A172 (cell line): ENCODE measurements around the gene CFAP97. TPM values are rescaled to one million over a fixed set of nuclear protein-coding genes. Genes with fewer than 3 reads are reported as not detected.

Source experiments
- DNase-seq: peaks from one replicate; pipeline ENCODE4 v3.0.0-alpha.2; 2015; ENCODE audit warnings: low spot score
- total RNA-seq: library from RNA; depleted of rRNA; stranded (reverse); fragments of >200 nt; shearing (Covaris generic); gene quantifications from 2 replicates; pipeline ENCODE4 v1.2.3, GENCODE V29; 2014; rRNA removed

The CFAP97 gene
- total RNA-seq, 1 experiment from 2014 or later, result 55.3 TPM

DNA sequence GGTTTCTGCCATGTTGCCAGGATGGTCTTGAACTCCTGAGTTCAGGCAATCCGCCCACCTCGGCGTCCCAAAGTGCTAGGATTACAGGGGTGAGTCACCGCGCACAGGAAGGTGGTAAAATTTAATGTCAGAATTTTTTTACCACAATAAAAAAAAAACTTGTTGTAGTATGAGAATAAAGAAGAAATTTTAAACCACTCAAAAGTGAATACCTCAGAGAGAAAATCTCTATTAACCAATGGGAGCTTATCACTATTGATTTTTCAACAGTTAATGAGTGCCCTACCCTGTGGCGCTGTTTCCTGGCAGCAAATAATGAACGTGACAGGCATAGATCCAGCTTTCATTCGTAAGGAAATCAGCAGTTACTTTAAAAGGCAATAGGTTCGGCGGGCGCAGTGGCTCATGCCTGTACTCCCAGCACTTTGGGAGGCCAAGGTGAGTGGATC is 93.4 kb downstream of the CFAP97 start:
- DNase-seq, result no peak

DNA sequence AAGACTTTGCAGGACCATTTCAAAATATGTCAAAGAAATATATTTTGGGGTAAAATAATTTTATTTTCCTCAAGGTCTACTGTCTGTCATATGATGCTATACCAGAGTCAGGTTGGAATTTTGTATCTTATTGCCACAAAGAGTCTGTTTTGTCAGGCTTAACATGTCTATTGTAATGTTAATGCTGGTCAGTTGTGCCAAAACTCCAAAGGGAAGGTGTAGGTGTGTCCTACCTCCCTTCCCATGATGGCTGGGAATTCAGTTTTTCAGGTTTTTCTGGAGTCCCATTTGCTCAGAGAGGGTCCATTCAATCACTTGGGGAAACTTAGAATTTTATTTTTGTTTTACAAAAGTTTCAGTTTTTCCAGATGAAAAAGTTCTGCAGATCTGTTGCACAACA is 94.1 kb downstream of the CFAP97 start:
- no peak for DNase-seq

Other genes starting within 250 kb of the CFAP97 start
- gene HELT, start 185.5 kb downstream of the CFAP97 start, total RNA-seq, result not detected in 2 replicates
- 49.9 and 61.0 TPM in 2 replicates for gene SLC25A4, start 60.7 kb downstream of the CFAP97 start, total RNA-seq
- 43.6 and 63.1 TPM in 2 replicates for gene SNX25, start 5.6 kb upstream of the CFAP97 start, total RNA-seq
- gene LRP2BP, start 191.9 kb upstream of the CFAP97 start, total RNA-seq, result 0.34 and 0.55 TPM in 2 replicates
- gene ANKRD37, start 192.8 kb upstream of the CFAP97 start, total RNA-seq, result 25.3 and 47.6 TPM in 2 replicates
- gene UFSP2, start 222.0 kb upstream of the CFAP97 start, total RNA-seq, result 46.8 and 52.6 TPM in 2 replicates